K562 (cell line): ENCODE measurements around the gene PRDM15. TPM values are rescaled to one million over a fixed set of nuclear protein-coding genes. Genes with fewer than 3 reads are reported as not detected.

Source experiments
- ATAC-seq: fragments of 200-7000 bp; cut with Tn5 transposase; 3 replicates; pipeline ENCODE4 v1.9.1; 2020; ENCODE audit warnings: moderate library complexity
- BruUV-seq: library from RNA; stranded (reverse); fragments of 400-500 nt; replicated peaks from 2 replicates; lab custom pipeline; 2021; lab: Mats Ljungman, UMichigan
- CTCF ChIA-PET: fragments of 300-600 bp; formaldehyde crosslinking; extraction: SDS; loops from one replicate; lab custom pipeline; 2021; ENCODE audit warnings: low intra/inter-chr PET ratio; lab: Yijun Ruan, JAX
- POLR2A ChIA-PET: fragments of 300-600, 350-650 bp; sonication (Branson Sonifier 250); formaldehyde crosslinking; extraction: SDS; loops from one replicate; lab custom pipeline; 2021; ENCODE audit warnings: antibody characterized with exemption, inconsistent platforms; lab: Yijun Ruan, JAX
- DNase-seq, 4 experiments: peaks; one replicate each; pipeline versions ENCODE4 v3.0.0 to v3.0.0-alpha.2; 2011 to 2018; ENCODE audit warnings: low spot score in 3 of 4, mixed read lengths in 3 of 4; ENCODE audit errors: extremely low read depth in 1 of 4
- FAIRE-seq: peaks from 2 replicates; lab custom pipeline; 2011; peaks lifted over from hg19 to GRCh38; lab: Jason Lieb, UNC
- H2AFZ ChIP-seq: 2 replicates; pipeline ENCODE4 v1.6.0; 2011; ENCODE audit warnings: low read depth, low read length, control low read depth, inconsistent platforms
- H3K27ac ChIP-seq: fragments of 200-600 bp; 3 replicates; pipeline ENCODE4 v1.8.0; 2011; ENCODE audit warnings: low read depth, mild to moderate bottlenecking, control low read depth, inconsistent platforms, low read length, moderate library complexity, mixed read lengths; ENCODE audit errors: extremely low read depth
- H3K27me3 ChIP-seq, 2 experiments: fragments of 300-600 bp in 1 of 2; 2 replicates in 1 of 2; 3 replicates in 1 of 2; pipeline versions ENCODE4 v1.6.0 to v1.8.0; 2011; ENCODE audit warnings: inconsistent platforms in 2 of 2, low read length in 2 of 2, mild to moderate bottlenecking in 1 of 2, mixed read lengths in 1 of 2, moderate library complexity in 1 of 2; ENCODE audit not compliant: control insufficient read depth in 2 of 2, insufficient read depth in 2 of 2
- H3K36me3 ChIP-seq: fragments of 300-600 bp; 3 replicates; pipeline ENCODE4 v1.8.0; 2011; ENCODE audit warnings: mild to moderate bottlenecking, low read length, inconsistent platforms; ENCODE audit not compliant: control insufficient read depth, insufficient read depth
- H3K4me1 ChIP-seq, 2 experiments: fragments of 200-600 bp in 1 of 2; replicated peaks in 1 of 2; 2 replicates in 1 of 2; 3 replicates in 1 of 2; pipeline versions ENCODE4 v1.5.1 to v1.8.0; 2011; ENCODE audit warnings: inconsistent platforms in 2 of 2, low read length in 2 of 2, mild to moderate bottlenecking in 1 of 2, mixed read lengths in 1 of 2, moderate library complexity in 1 of 2; ENCODE audit not compliant: control insufficient read depth in 2 of 2, insufficient read depth in 2 of 2
- H3K4me2 ChIP-seq: 2 replicates; pipeline ENCODE4 v1.6.1; 2011; ENCODE audit warnings: low read length, control low read depth, inconsistent platforms, mixed read lengths; ENCODE audit not compliant: insufficient read depth
- H3K4me3 ChIP-seq: fragments of 200-600 bp; sonication (generic), shearing (Covaris generic); 2 replicates; pipeline ENCODE4 v1.5.1; 2016; ENCODE audit warnings: control low read depth, inconsistent platforms
- H3K79me2 ChIP-seq: fragments of 200-600 bp; 3 replicates; pipeline ENCODE4 v1.8.0; 2011; ENCODE audit warnings: low read length, inconsistent platforms; ENCODE audit not compliant: control insufficient read depth, insufficient read depth
- H3K9ac ChIP-seq, 2 experiments: 2 replicates each; pipeline versions ENCODE4 v1.6.0 to v1.6.1; 2011; ENCODE audit warnings: low read depth in 2 of 2, low read length in 2 of 2, control low read depth in 1 of 2, inconsistent platforms in 1 of 2, mild to moderate bottlenecking in 1 of 2, mixed read lengths in 1 of 2; ENCODE audit not compliant: insufficient read depth in 1 of 2
- H3K9me1 ChIP-seq: one replicate; pipeline ENCODE4 v1.6.0; 2011; ENCODE audit warnings: inconsistent platforms, mild to moderate bottlenecking, low read length, moderate library complexity; ENCODE audit not compliant: control insufficient read depth, insufficient read depth
- H3K9me3 ChIP-seq: replicated peaks from 2 replicates; pipeline ENCODE4 v1.5.1; 2011; ENCODE audit warnings: low read depth, low read length, inconsistent platforms; ENCODE audit not compliant: control insufficient read depth, insufficient read depth
- H4K20me1 ChIP-seq: replicated peaks from 2 replicates; pipeline ENCODE4 v1.6.1; 2011; ENCODE audit warnings: low read length, inconsistent platforms, mixed read lengths; ENCODE audit not compliant: control insufficient read depth, insufficient read depth
- BRF1 ChIP-seq: IDR thresholded peaks from 3 replicates; pipeline ENCODE4 v1.6.1; 2011; ENCODE audit warnings: borderline replicate concordance, mild to moderate bottlenecking; ENCODE audit not compliant: insufficient read length; ENCODE audit errors: extremely low read depth
- HNRNPL ChIP-seq: fragments of 200-400 bp; formaldehyde crosslinking; IDR thresholded peaks from 2 replicates; pipeline ENCODE4 v1.6.1; 2017; ENCODE audit warnings: low read depth, mild to moderate bottlenecking, low read length
- HNRNPLL ChIP-seq: fragments of 200-400 bp; formaldehyde crosslinking; IDR thresholded peaks from 2 replicates; pipeline ENCODE4 v1.6.1; 2017; ENCODE audit warnings: low read length, low read depth, mild to moderate bottlenecking; ENCODE audit not compliant: poor library complexity, severe bottlenecking
- KLF10 ChIP-seq: fragments of 250-450 bp; sonication (Bioruptor Pico); IDR thresholded peaks from 2 replicates; pipeline ENCODE4 v1.6.1; 2021; ENCODE audit warnings: matching md5 sums
- MEIS2 ChIP-seq: fragments of 450-650 bp; IDR thresholded peaks from 2 replicates; pipeline ENCODE4 v1.6.1; 2014; ENCODE audit warnings: mild to moderate bottlenecking; ENCODE audit not compliant: partially characterized antibody
- MTA2 ChIP-seq: fragments of 450-650 bp; IDR thresholded peaks from 2 replicates; pipeline ENCODE4 v1.6.1; 2016; ENCODE audit warnings: low read depth
- NR1H2 ChIP-seq: sonication (generic); formaldehyde crosslinking; IDR thresholded peaks from 2 replicates; pipeline ENCODE4 v1.4.0; 2020; ENCODE audit warnings: mild to moderate bottlenecking, missing genetic modification reagents
- RCOR1 ChIP-seq, 2 experiments: IDR thresholded peaks; 2 replicates each; pipeline ENCODE4 v1.6.1; 2012; ENCODE audit warnings: low read depth in 2 of 2, low read length in 2 of 2, borderline replicate concordance in 1 of 2, improper control_type of control experiment in 1 of 2
- WGBS: fragments of 100-300 bp; shearing (Covaris generic); methylation state at CpG from one replicate; pipeline ENCODE4 v1.1.6; 2016; ENCODE audit warnings: low coverage, mixed read lengths; ENCODE audit not compliant: insufficient coverage; ENCODE audit errors: missing lambda C conversion rate; 5-methylcytosine and 5-hydroxymethylcytosine counted together
- in situ Hi-C: fragments of 300-500 bp; cut with MboI; formaldehyde crosslinking; loops from 4 replicates; pipeline ENCODE4 v1.15.0; 2018; ENCODE audit warnings: inconsistent platforms, mixed read lengths
- intact Hi-C: fragments of 100-400 bp; cut with micrococcal nuclease; formaldehyde crosslinking; loops from 2 replicates; pipeline ENCODE4 v1.14.2; 2022
- polyA plus RNA-seq, 8 experiments: library from polyadenylated mRNA; depleted of rRNA in 4 of 8; stranded (reverse) in 5 of 8; unstranded in 3 of 8; fragments of >200 nt; fragmentation: Nextera tagmentation in 2 of 8; fragmentation: Illumina TruSeq in 1 of 8; extraction: Ambion mirVana in 2 of 8; extraction: Trizol in 1 of 8; gene quantifications; 2 replicates each; pipeline versions ENCODE4 v1.2.1 to v1.2.3, GENCODE V29; 2011 to 2014; ENCODE audit warnings: inconsistent platforms in 1 of 8, missing spikeins in 1 of 8
- total RNA-seq, 7 experiments: library from RNA; depleted of rRNA in 6 of 7; stranded (reverse); fragments of >200 nt in 6 of 7; fragmentation: Illumina TruSeq in 2 of 7; extraction: Trizol in 2 of 7; gene quantifications; 2 replicates each; pipeline versions ENCODE4 v1.2.1 to v1.2.3, GENCODE V29; 2011 to 2021; ENCODE audit warnings: low replicate concordance in 1 of 7
- TF ChIP-seq, protein P1 (sequence below): fragments of 250-450 bp; sonication (Bioruptor Pico); IDR thresholded peaks from 2 replicates; pipeline ENCODE4 v1.9.0; 2021; ENCODE audit warnings: mild to moderate bottlenecking
- TF ChIP-seq, protein P2 (sequence below): sonication (generic); formaldehyde crosslinking; IDR thresholded peaks from 2 replicates; pipeline ENCODE4 v1.8.1; 2023; ENCODE audit warnings: missing genetic modification reagents, mild to moderate bottlenecking, borderline replicate concordance

The PRDM15 gene
- total and polyA plus RNA-seq, 9 of the 15 experiments (the other 6 are each of a cell fraction or from before 2014, with no cell fraction given) = 0.93 to 9.2 (median 6.2) TPM

DNA sequence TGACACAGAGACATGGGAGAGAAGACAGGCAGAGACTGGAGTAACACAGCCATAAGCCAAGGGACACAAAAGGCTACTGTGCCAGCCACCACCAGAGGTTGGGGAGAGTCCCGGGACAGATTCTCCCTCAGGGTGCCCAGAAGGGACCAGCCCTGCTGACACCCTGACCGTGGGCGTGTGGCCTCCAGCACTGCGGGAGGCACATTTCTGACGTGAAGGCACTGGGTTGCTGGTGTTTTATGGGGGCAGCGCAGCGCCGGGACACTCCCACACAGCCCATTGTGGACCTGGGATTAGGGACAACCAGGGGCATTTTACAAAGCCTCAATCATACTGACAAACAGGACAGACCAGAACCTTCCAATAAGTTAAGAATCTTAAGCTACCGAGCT, 26.2 kb downstream of the PRDM15 start:
- no peak overlapping the region for H3K4me2 ChIP-seq
- DNase-seq = no peak
- no peak overlapping the region for H2AFZ ChIP-seq
- ChIA-PET CTCF (no interaction called here), POLR2A (no interaction called here)
- H3K79me2 ChIP-seq = no peaks in the 10 kb centered on the region
- no peak overlapping the region for H3K27ac ChIP-seq
- H3K27me3 ChIP-seq = no peaks in the 10 kb centered on the region
- H3K36me3 ChIP-seq = peaks cover 57% of the 10 kb centered on the region; the same call in 2 of the 3 replicates
- no peak for FAIRE-seq
- H3K4me1 ChIP-seq = peaks cover 0 to 12% of the 10 kb centered on the region in 2 experiments; a peak in 2 of 5 replicates
- no peak overlapping the region for H3K4me3 ChIP-seq
- no peaks in the 10 kb centered on the region for H3K9me1 ChIP-seq
- in situ Hi-C loops = no loop called here
- no peaks in the 10 kb centered on the region for H3K9me3 ChIP-seq
- ATAC-seq = no peak
- 82% methylated on average over 9 of the region's 9 CpGs for WGBS
- intact Hi-C loops = no loop called here
- H3K9ac ChIP-seq = no peak overlapping the region
- H4K20me1 ChIP-seq = no peaks in the 10 kb centered on the region
- TF ChIP-seq MEIS2 = no peak
- TF ChIP-seq, protein P1, sequence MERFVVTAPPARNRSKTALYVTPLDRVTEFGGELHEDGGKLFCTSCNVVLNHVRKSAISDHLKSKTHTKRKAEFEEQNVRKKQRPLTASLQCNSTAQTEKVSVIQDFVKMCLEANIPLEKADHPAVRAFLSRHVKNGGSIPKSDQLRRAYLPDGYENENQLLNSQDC (CRISPR knock-in tag) = no peak
- TF ChIP-seq MTA2 = no peak
- TF ChIP-seq RCOR1 (IDR thresholded peaks at IDR 0.05; ENCODE audit: borderline replicate concordance in 1 of 2, low read depth in 2 of 2, low read length in 2 of 2) = no peak
- TF ChIP-seq, protein P2, sequence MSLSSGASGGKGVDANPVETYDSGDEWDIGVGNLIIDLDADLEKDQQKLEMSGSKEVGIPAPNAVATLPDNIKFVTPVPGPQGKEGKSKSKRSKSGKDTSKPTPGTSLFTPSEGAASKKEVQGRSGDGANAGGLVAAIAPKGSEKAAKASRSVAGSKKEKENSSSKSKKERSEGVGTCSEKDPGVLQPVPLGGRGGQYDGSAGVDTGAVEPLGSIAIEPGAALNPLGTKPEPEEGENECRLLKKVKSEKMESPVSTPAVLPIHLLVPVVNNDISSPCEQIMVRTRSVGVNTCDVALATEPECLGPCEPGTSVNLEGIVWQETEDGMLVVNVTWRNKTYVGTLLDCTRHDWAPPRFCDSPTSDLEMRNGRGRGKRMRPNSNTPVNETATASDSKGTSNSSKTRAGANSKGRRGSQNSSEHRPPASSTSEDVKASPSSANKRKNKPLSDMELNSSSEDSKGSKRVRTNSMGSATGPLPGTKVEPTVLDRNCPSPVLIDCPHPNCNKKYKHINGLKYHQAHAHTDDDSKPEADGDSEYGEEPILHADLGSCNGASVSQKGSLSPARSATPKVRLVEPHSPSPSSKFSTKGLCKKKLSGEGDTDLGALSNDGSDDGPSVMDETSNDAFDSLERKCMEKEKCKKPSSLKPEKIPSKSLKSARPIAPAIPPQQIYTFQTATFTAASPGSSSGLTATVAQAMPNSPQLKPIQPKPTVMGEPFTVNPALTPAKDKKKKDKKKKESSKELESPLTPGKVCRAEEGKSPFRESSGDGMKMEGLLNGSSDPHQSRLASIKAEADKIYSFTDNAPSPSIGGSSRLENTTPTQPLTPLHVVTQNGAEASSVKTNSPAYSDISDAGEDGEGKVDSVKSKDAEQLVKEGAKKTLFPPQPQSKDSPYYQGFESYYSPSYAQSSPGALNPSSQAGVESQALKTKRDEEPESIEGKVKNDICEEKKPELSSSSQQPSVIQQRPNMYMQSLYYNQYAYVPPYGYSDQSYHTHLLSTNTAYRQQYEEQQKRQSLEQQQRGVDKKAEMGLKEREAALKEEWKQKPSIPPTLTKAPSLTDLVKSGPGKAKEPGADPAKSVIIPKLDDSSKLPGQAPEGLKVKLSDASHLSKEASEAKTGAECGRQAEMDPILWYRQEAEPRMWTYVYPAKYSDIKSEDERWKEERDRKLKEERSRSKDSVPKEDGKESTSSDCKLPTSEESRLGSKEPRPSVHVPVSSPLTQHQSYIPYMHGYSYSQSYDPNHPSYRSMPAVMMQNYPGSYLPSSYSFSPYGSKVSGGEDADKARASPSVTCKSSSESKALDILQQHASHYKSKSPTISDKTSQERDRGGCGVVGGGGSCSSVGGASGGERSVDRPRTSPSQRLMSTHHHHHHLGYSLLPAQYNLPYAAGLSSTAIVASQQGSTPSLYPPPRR (CRISPR knock-in tag) = no peak
- no peak for TF ChIP-seq HNRNPL
- TF ChIP-seq HNRNPLL = no peak
- no peak for TF ChIP-seq NR1H2
- TF ChIP-seq BRF1 = no peak
- TF ChIP-seq KLF10 = no peak
- BruUV-seq = no TSS peak
